DND-41 (cell line): ENCODE results near the gene SLC24A4.

ENCODE experiments used
- CTCF ChIP-seq: IDR thresholded peaks from 2 replicates; pipeline ENCODE4 v1.5.1; 2012; ENCODE audit warnings: borderline replicate concordance, low read length, moderate library complexity, mild to moderate bottlenecking; ENCODE audit not compliant: poor library complexity, severe bottlenecking; ENCODE audit errors: extremely low read depth
- EZH2 ChIP-seq: IDR thresholded peaks from 3 replicates; pipeline ENCODE4 v1.6.1; 2012; ENCODE audit warnings: borderline replicate concordance, low read depth, mild to moderate bottlenecking, moderate library complexity, low read length, inconsistent platforms; ENCODE audit not compliant: severe bottlenecking

- no peak for TF ChIP-seq CTCF
- TF ChIP-seq EZH2: no peak
Measured at GRCh38 chr14:92341791-92342190, 18.8 kb downstream of the SLC24A4 start.
